ENCODE measurements around the gene DISC1. TPM values are rescaled to one million over a fixed set of nuclear protein-coding genes. Genes with fewer than 3 reads are reported as not detected.

Gene DISC1
- total RNA-seq, 1 experiment from 2014 or later, result 1.8 TPM

- Histone ChIP-seq H3K9ac (ENCODE audit: low read length) (no peak overlapping the region), H3K4me3 (replicated peaks in 1 of 2; ENCODE audit: low read depth in 1 of 2, low read length in 2 of 2) (no peak overlapping the region), H3K79me2 (ENCODE audit: insufficient read depth, low read length) (no peaks in the 10 kb centered on the region), H3K27ac (ENCODE audit: low read depth, low read length) (no peak overlapping the region), H4K20me1 (ENCODE audit: insufficient read depth) (no peaks in the 10 kb centered on the region), H2AFZ (ENCODE audit: low read depth, low read length, poor library complexity, severe bottlenecking) (no peak overlapping the region), H3K36me3 (ENCODE audit: control insufficient read depth in 1 of 2, insufficient read depth in 2 of 2, low read length in 2 of 2) (no peaks in the 10 kb centered on the region), H3K4me2 (ENCODE audit: low read length) (no peak overlapping the region), H3K4me1 (ENCODE audit: control insufficient read depth in 1 of 2, insufficient read depth in 2 of 2, low read length in 2 of 2) (no peaks in the 10 kb centered on the region), H3K9me2 (ENCODE audit: insufficient read depth) (no peaks in the 10 kb centered on the region), H3K27me3 (ENCODE audit: insufficient read depth, low read length) (no peaks in the 10 kb centered on the region), H3K9me3 (ENCODE audit: control insufficient read depth in 1 of 2, insufficient read depth in 1 of 2, low read depth in 1 of 2, low read length in 2 of 2) (no peaks in the 10 kb centered on the region)
- DNase-seq (ENCODE audit: low read depth, low spot score), result no peak
- ATAC-seq, result no peak
- TF ChIP-seq ZBTB33 (IDR thresholded peaks at IDR 0.05; ENCODE audit: extremely low read depth, insufficient replicate concordance, low read length) (no peak), CEBPB (IDR thresholded peaks at IDR 0.05; ENCODE audit: low read depth) (no peak), EZH2 (IDR thresholded peaks at IDR 0.05) (no peak), FOSL1 (IDR thresholded peaks at IDR 0.05; ENCODE audit: low read depth) (no peak), ZNF274 (IDR thresholded peaks at IDR 0.05; ENCODE audit: low read depth, low read length) (no peak), POLR2A (IDR thresholded peaks at IDR 0.05; ENCODE audit: borderline replicate concordance, extremely low read depth, insufficient read depth, insufficient read length) (no peak), CBX3 (IDR thresholded peaks at IDR 0.05; ENCODE audit: low read depth) (no peak), ATF3 (IDR thresholded peaks at IDR 0.05) (no peak), TCF7L2 (IDR thresholded peaks at IDR 0.05; ENCODE audit: borderline replicate concordance, extremely low read depth, insufficient read depth, insufficient read length) (no peak), RAD21 (IDR thresholded peaks at IDR 0.05; ENCODE audit: low read depth) (no peak), SIN3A (IDR thresholded peaks at IDR 0.05; ENCODE audit: low read depth) (no peak), SRF (IDR thresholded peaks at IDR 0.05; ENCODE audit: low read depth) (no peak), CTCF (IDR thresholded peaks at IDR 0.05 in 2 of 3, conservative IDR thresholded peaks at IDR 0.05 in 1 of 3; ENCODE audit: borderline replicate concordance in 1 of 3, insufficient read depth in 1 of 3, low read depth in 2 of 3, low read length in 2 of 3) (no peak), POLR2AphosphoS5 (IDR thresholded peaks at IDR 0.05; ENCODE audit: low read depth, low read length) (no peak), MAX (IDR thresholded peaks at IDR 0.05) (no peak), ZFX (IDR thresholded peaks at IDR 0.05) (no peak), EZH2phosphoT487 (IDR thresholded peaks at IDR 0.05; ENCODE audit: borderline replicate concordance) (no peak), SP1 (IDR thresholded peaks at IDR 0.05; ENCODE audit: low read depth) (no peak), YY1 (IDR thresholded peaks at IDR 0.05; ENCODE audit: extremely low read depth, insufficient replicate concordance, low read depth, low read length) (no peak)
- ChIA-PET CTCF (no interaction called here), RAD21 (ENCODE audit: low non-redundant PET in 1 of 2, low total read pairs in 2 of 2, uncharacterized antibody in 2 of 2, unreplicated experiment in 2 of 2) (no interaction called here), POLR2A (no interaction called here)
- no TSS peak for BruUV-seq (replicated peaks)
- intact Hi-C loops (cut with micrococcal nuclease), result no loop called here
Observed at GRCh38 chr1:231735941-231736340, 109.4 kb downstream of the DISC1 start.
